HepG2 (cell line): ENCODE data around the gene CPZ. TPM values are rescaled to one million over a fixed set of nuclear protein-coding genes. Genes with fewer than 3 reads are reported as not detected.

ENCODE experiments used
- ATAC-seq: fragments of 200-7000 bp; cut with Tn5 transposase; 3 replicates; pipeline ENCODE4 v1.9.1; 2020; ENCODE audit warnings: mild to moderate bottlenecking, moderate library complexity
- BruUV-seq: library from RNA; stranded (reverse); fragments of 400-500 nt; replicated peaks from 2 replicates; lab custom pipeline; 2021; lab: Mats Ljungman, UMichigan
- CTCF ChIA-PET: fragments of 300-600 bp; formaldehyde crosslinking; extraction: SDS; loops from one replicate; lab custom pipeline; 2021; ENCODE audit warnings: low total read pairs, inconsistent platforms, low intra/inter-chr PET ratio; lab: Yijun Ruan, JAX
- POLR2A ChIA-PET: fragments of 350-600 bp; sonication (Branson Sonifier 250); formaldehyde crosslinking; loops from one replicate; lab custom pipeline; 2020; ENCODE audit warnings: antibody characterized with exemption, inconsistent platforms; lab: Yijun Ruan, JAX
- DNase-seq: peaks from one replicate; pipeline ENCODE4 v3.0.0-alpha.2; 2015; ENCODE audit warnings: low spot score
- FAIRE-seq: peaks from 3 replicates; lab custom pipeline; 2011; peaks lifted over from hg19 to GRCh38; lab: Jason Lieb, UNC
- H2AFZ ChIP-seq: one replicate; pipeline ENCODE4 v1.6.1; 2011; ENCODE audit warnings: low read length, inconsistent platforms
- H3K27ac ChIP-seq: fragments of 300-600 bp; 3 replicates; pipeline ENCODE4 v1.8.0; 2011; ENCODE audit warnings: mixed run types, mild to moderate bottlenecking, mixed read lengths, low read length, inconsistent platforms; ENCODE audit not compliant: insufficient read depth; ENCODE audit errors: extremely low read length
- H3K27me3 ChIP-seq, 2 experiments: fragments of 200-600 bp in 1 of 2; 2 replicates in 1 of 2; 3 replicates in 1 of 2; pipeline versions ENCODE4 v1.6.0 to v1.8.0; 2011; ENCODE audit warnings: low read length in 2 of 2, mild to moderate bottlenecking in 2 of 2, moderate library complexity in 2 of 2, inconsistent platforms in 1 of 2; ENCODE audit not compliant: insufficient read depth in 2 of 2, control insufficient read depth in 1 of 2
- H3K36me3 ChIP-seq, 2 experiments: fragments of 200-600 bp in 1 of 2; replicated peaks in 1 of 2; 2 replicates in 1 of 2; 3 replicates in 1 of 2; pipeline versions ENCODE4 v1.5.1 to v1.8.0; 2011; ENCODE audit warnings: low read length in 2 of 2, inconsistent platforms in 1 of 2; ENCODE audit not compliant: insufficient read depth in 2 of 2, control insufficient read depth in 1 of 2
- H3K4me1 ChIP-seq: 2 replicates; pipeline ENCODE4 v1.5.1; 2012; ENCODE audit warnings: low read length, inconsistent platforms; ENCODE audit not compliant: insufficient read depth
- H3K4me2 ChIP-seq: 2 replicates; pipeline ENCODE4 v1.6.0; 2011; ENCODE audit warnings: low read depth, low read length, inconsistent platforms
- H3K4me3 ChIP-seq, 3 experiments: fragments of 200-600 bp in 1 of 3; sonication (generic), shearing (Covaris generic) in 1 of 3; replicated peaks in 1 of 3; 2 replicates each; pipeline ENCODE4 v1.5.1; 2011 to 2016; ENCODE audit warnings: low read length in 3 of 3, inconsistent platforms in 2 of 3, low read depth in 2 of 3, mild to moderate bottlenecking in 2 of 3, control low read depth in 1 of 3, mixed read lengths in 1 of 3; ENCODE audit not compliant: insufficient read depth in 1 of 3
- H3K79me2 ChIP-seq: one replicate; pipeline ENCODE4 v1.6.1; 2011; ENCODE audit warnings: low read length, inconsistent platforms; ENCODE audit not compliant: insufficient read depth
- H3K9ac ChIP-seq: 2 replicates; pipeline ENCODE4 v1.6.0; 2011; ENCODE audit warnings: mild to moderate bottlenecking, low read depth, low read length, inconsistent platforms; ENCODE audit not compliant: insufficient read depth
- H3K9me3 ChIP-seq: 2 replicates; pipeline ENCODE4 v1.5.1; 2012; ENCODE audit warnings: mild to moderate bottlenecking, low read length
- H4K20me1 ChIP-seq: 2 replicates; pipeline ENCODE4 v1.6.0; 2011; ENCODE audit warnings: inconsistent platforms, mild to moderate bottlenecking, low read length, moderate library complexity; ENCODE audit not compliant: insufficient read depth
- ISL2 ChIP-seq: sonication (generic); formaldehyde crosslinking; IDR thresholded peaks from 2 replicates; pipeline ENCODE4 v1.5.0; 2020; ENCODE audit warnings: missing genetic modification reagents
- KDM2A ChIP-seq: sonication (generic); formaldehyde crosslinking; IDR thresholded peaks from 2 replicates; pipeline ENCODE4 v1.4.0; 2020; ENCODE audit warnings: low read depth, missing genetic modification reagents, borderline replicate concordance
- REPIN1 ChIP-seq: sonication (generic); formaldehyde crosslinking; IDR thresholded peaks from 2 replicates; pipeline ENCODE4 v1.8.0; 2022; ENCODE audit warnings: missing genetic modification reagents, low read depth, mild to moderate bottlenecking, borderline replicate concordance
- RERE ChIP-seq: IDR thresholded peaks from 2 replicates; pipeline ENCODE4 v1.6.1; 2016; ENCODE audit warnings: low read depth, missing genetic modification reagents, missing compliant biosample characterization
- TEAD3 ChIP-seq: optimal IDR thresholded peaks from 2 replicates; pipeline ENCODE3; 2016; ENCODE audit warnings: borderline replicate concordance
- TSC22D2 ChIP-seq: sonication (generic); formaldehyde crosslinking; IDR thresholded peaks from 2 replicates; pipeline ENCODE4 v1.5.1; 2020; ENCODE audit warnings: missing genetic modification reagents, mild to moderate bottlenecking, borderline replicate concordance
- ZBTB39 ChIP-seq: sonication (generic); formaldehyde crosslinking; IDR thresholded peaks from 2 replicates; pipeline ENCODE4 v1.5.0; 2020; ENCODE audit warnings: missing genetic modification reagents
- ZBTB49 ChIP-seq: sonication (generic); formaldehyde crosslinking; IDR thresholded peaks from 2 replicates; pipeline ENCODE4 v1.4.0; 2020; ENCODE audit warnings: missing genetic modification reagents, borderline replicate concordance
- ZNF224 ChIP-seq: sonication (generic); formaldehyde crosslinking; IDR thresholded peaks from 2 replicates; pipeline ENCODE4 v1.5.0; 2020; ENCODE audit warnings: mild to moderate bottlenecking, missing genetic modification reagents
- ZNF891 ChIP-seq: sonication (generic); formaldehyde crosslinking; IDR thresholded peaks from 2 replicates; pipeline ENCODE4 v1.5.0; 2020; ENCODE audit warnings: mild to moderate bottlenecking, missing genetic modification reagents
- ZSCAN22 ChIP-seq: sonication (generic); formaldehyde crosslinking; IDR thresholded peaks from 2 replicates; pipeline ENCODE4 v1.4.0; 2020; ENCODE audit warnings: mild to moderate bottlenecking, missing genetic modification reagents
- WGBS: methylation state at CpG from one replicate; pipeline ENCODE4 v1.1.6; 2017; ENCODE audit warnings: low lambda C conversion rate; 5-methylcytosine and 5-hydroxymethylcytosine counted together
- in situ Hi-C: cut with HindIII; loops from 2 replicates; pipeline ENCODE4 v1.10.0; 2017; ENCODE audit warnings: low pct_unique_long_range_greater_than_20kb; ENCODE audit not compliant: extremely low pct_ligation_motif_present
- intact Hi-C: fragments of 100-400 bp; cut with micrococcal nuclease; formaldehyde crosslinking; loops from one replicate; pipeline ENCODE4 v1.10.0; 2022; ENCODE audit not compliant: unreplicated experiment
- polyA plus RNA-seq, 8 experiments: library from polyadenylated mRNA; depleted of rRNA in 3 of 8; stranded (reverse) in 7 of 8; unstranded in 1 of 8; fragments of >200 nt; fragmentation: Illumina TruSeq in 4 of 8; extraction: Trizol in 4 of 8; gene quantifications; 2 replicates each; pipeline versions ENCODE4 v1.2.1 to v1.2.3, GENCODE V29; 2011 to 2016; ENCODE audit warnings: low read depth in 4 of 8, missing spikeins in 1 of 8, mixed read lengths in 1 of 8; ENCODE audit not compliant: insufficient read depth in 1 of 8
- total RNA-seq, 5 experiments: library from RNA; depleted of rRNA; stranded (reverse); fragments of >200 nt; fragmentation: Illumina TruSeq; extraction: Trizol; gene quantifications; 2 replicates each; pipeline ENCODE4 v1.2.3, GENCODE V29; 2016; ENCODE audit warnings: low read depth in 1 of 5

Gene CPZ
- total and polyA plus RNA-seq, 2 of the 13 experiments (the other 11 are each of a cell fraction or from before 2014, with no cell fraction given), result 0.58 to 0.61 TPM

- TF ChIP-seq REPIN1 (CRISPR knock-in tag) (no peak), ZNF891 (CRISPR knock-in tag) (no peak), ZBTB49 (CRISPR knock-in tag) (no peak), KDM2A (CRISPR knock-in tag) (peak; percentile 35; the same call in 1 of the 2 replicates), TEAD3 (no peak)
Measured at GRCh38 chr4:8607603-8608481, 15.3 kb downstream of the CPZ start (continued).

GRCh38 chr4:8608714-8609391, 16.3 kb downstream of the CPZ start:
- H3K79me2 ChIP-seq, result no peaks in the 10 kb centered on the region
- peaks cover 9 to 18% of the 10 kb centered on the region in 2 experiments for H3K27me3 ChIP-seq
- H3K4me1 ChIP-seq, result no peaks in the 10 kb centered on the region
- WGBS, result 2% methylated on average over 3 of the region's 5 CpGs
- intact Hi-C loops, result no loop called here
- BruUV-seq, result no TSS peak
- no peak for FAIRE-seq
- no peak overlapping the region for H2AFZ ChIP-seq
- no peak overlapping the region for H3K4me3 ChIP-seq
- no peak overlapping the region for H3K9ac ChIP-seq
- no peak for DNase-seq
- no peak overlapping the region for H3K27ac ChIP-seq
- ChIA-PET POLR2A (no interaction called here), CTCF (no interaction called here)
- peaks cover 12% of the 10 kb centered on the region; the same call in 1 of the 2 replicates for H4K20me1 ChIP-seq
- H3K4me2 ChIP-seq, result no peak overlapping the region
- ATAC-seq, result no peak
- H3K9me3 ChIP-seq, result no peaks in the 10 kb centered on the region
- H3K36me3 ChIP-seq, result no peaks in the 10 kb centered on the region
- in situ Hi-C loops, result no loop called here
- no peak for TF ChIP-seq ZSCAN22 (CRISPR knock-in tag)
- TF ChIP-seq RERE (CRISPR knock-in tag), result no peak
- no peak for TF ChIP-seq ZBTB39 (CRISPR knock-in tag)
- no peak for TF ChIP-seq ZNF224
- no peak for TF ChIP-seq ISL2 (CRISPR knock-in tag)
- TF ChIP-seq TSC22D2, result no peak
